HCT116 (cell line): ENCODE measurements around the gene TREM2. TPM values are rescaled to one million over a fixed set of nuclear protein-coding genes. Genes with fewer than 3 reads are reported as not detected.

Experiments used
- ATAC-seq: fragments of 200-7000 bp; cut with Tn5 transposase; 2 replicates; pipeline ENCODE4 v1.9.1; 2020; ENCODE audit warnings: mild to moderate bottlenecking, moderate library complexity
- BruUV-seq: library from RNA; stranded (reverse); fragments of 400-500 nt; replicated peaks from 2 replicates; lab custom pipeline; 2021; lab: Mats Ljungman, UMichigan
- CTCF ChIA-PET: fragments of 300-600 bp; sonication (Branson Sonifier 250); formaldehyde crosslinking; loops from one replicate; lab custom pipeline; 2021; ENCODE audit warnings: antibody characterized with exemption; lab: Charles Lee
- POLR2A ChIA-PET: fragments of 300-600, 350-600 bp; sonication (Branson Sonifier 250); formaldehyde crosslinking; loops from one replicate; lab custom pipeline; 2021; ENCODE audit warnings: antibody characterized with exemption; lab: Charles Lee
- RAD21 ChIA-PET, 2 experiments: fragments of 300-600 bp; sonication (Branson Sonifier 250); formaldehyde crosslinking; loops; one replicate each; lab custom pipeline; 2023; ENCODE audit warnings: low total read pairs in 2 of 2; ENCODE audit not compliant: uncharacterized antibody in 2 of 2, unreplicated experiment in 2 of 2, low non-redundant PET in 1 of 2; lab: Charles Lee
- DNase-seq: peaks from one replicate; pipeline ENCODE4 v3.0.0-alpha.2; 2010; ENCODE audit warnings: low read depth, low spot score
- H2AFZ ChIP-seq: fragments of 200-600 bp; shearing (Covaris generic), sonication (generic); 2 replicates; pipeline ENCODE4 v1.6.1; 2017; ENCODE audit warnings: low read depth, mixed run types, mixed read lengths, antibody characterized with exemption, low read length; ENCODE audit not compliant: poor library complexity, severe bottlenecking
- H3K27ac ChIP-seq: 2 replicates; pipeline ENCODE4 v1.5.1; 2012; ENCODE audit warnings: low read depth, low read length
- H3K27me3 ChIP-seq: fragments of 200-600 bp; sonication (generic); 2 replicates; pipeline ENCODE4 v1.6.1; 2016; ENCODE audit warnings: mixed run types, low read length, mixed read lengths; ENCODE audit not compliant: insufficient read depth
- H3K36me3 ChIP-seq, 2 experiments: fragments of 200-500 bp in 1 of 2; fragments of 200-600 bp in 1 of 2; sonication (Bioruptor generic) in 1 of 2; sonication (generic) in 1 of 2; 2 replicates each; pipeline versions ENCODE4 v1.5.1 to v1.6.1; 2014 to 2016; ENCODE audit warnings: low read length in 2 of 2, inconsistent platforms in 1 of 2, mixed read lengths in 1 of 2, mixed run types in 1 of 2; ENCODE audit not compliant: insufficient read depth in 2 of 2, control insufficient read depth in 1 of 2
- H3K4me1 ChIP-seq, 2 experiments: fragments of 200-600 bp in 1 of 2; sonication (generic) in 1 of 2; 2 replicates each; pipeline versions ENCODE4 v1.5.1 to v1.6.1; 2012 to 2017; ENCODE audit warnings: low read length in 2 of 2, inconsistent platforms in 1 of 2, mild to moderate bottlenecking in 1 of 2, mixed read lengths in 1 of 2, mixed run types in 1 of 2, moderate library complexity in 1 of 2; ENCODE audit not compliant: insufficient read depth in 2 of 2, control insufficient read depth in 1 of 2
- H3K4me2 ChIP-seq: fragments of 200-600 bp; sonication (generic); 2 replicates; pipeline ENCODE4 v1.6.1; 2017; ENCODE audit warnings: mixed run types, low read length, mixed read lengths
- H3K4me3 ChIP-seq, 2 experiments: fragments of 200-600 bp in 1 of 2; sonication (generic) in 1 of 2; replicated peaks in 1 of 2; 2 replicates each; pipeline ENCODE4 v1.5.1; 2011 to 2016; ENCODE audit warnings: low read length in 2 of 2, control low read depth in 1 of 2, low read depth in 1 of 2, mild to moderate bottlenecking in 1 of 2, mixed read lengths in 1 of 2, mixed run types in 1 of 2
- H3K79me2 ChIP-seq: fragments of 200-600 bp; sonication (generic); 2 replicates; pipeline ENCODE4 v1.6.1; 2017; ENCODE audit warnings: mild to moderate bottlenecking, mixed run types, low read length, moderate library complexity, mixed read lengths; ENCODE audit not compliant: insufficient read depth
- H3K9ac ChIP-seq: fragments of 200-600 bp; sonication (generic); 2 replicates; pipeline ENCODE4 v1.6.1; 2016; ENCODE audit warnings: low read length, mixed read lengths
- H3K9me2 ChIP-seq: fragments of 200-600 bp; sonication (generic), shearing (Covaris generic); 2 replicates; pipeline ENCODE4 v1.6.1; 2017; ENCODE audit warnings: mixed run types, mild to moderate bottlenecking, moderate library complexity; ENCODE audit not compliant: insufficient read depth
- H3K9me3 ChIP-seq, 2 experiments: fragments of 200-500 bp in 1 of 2; fragments of 200-600 bp in 1 of 2; sonication (Bioruptor generic) in 1 of 2; sonication (generic) in 1 of 2; 2 replicates each; pipeline ENCODE4 v1.6.1; 2014 to 2017; ENCODE audit warnings: low read length in 2 of 2, mixed read lengths in 2 of 2, inconsistent platforms in 1 of 2, low read depth in 1 of 2, mild to moderate bottlenecking in 1 of 2, mixed run types in 1 of 2, moderate library complexity in 1 of 2; ENCODE audit not compliant: control insufficient read depth in 1 of 2, insufficient read depth in 1 of 2
- H4K20me1 ChIP-seq: fragments of 200-600 bp; sonication (generic), shearing (Covaris generic); 2 replicates; pipeline ENCODE4 v1.6.1; 2017; ENCODE audit warnings: mixed run types, mild to moderate bottlenecking, moderate library complexity; ENCODE audit not compliant: insufficient read depth
- CBX3 ChIP-seq: IDR thresholded peaks from 2 replicates; pipeline ENCODE4 v1.6.1; 2012; ENCODE audit warnings: low read depth
- CEBPB ChIP-seq: IDR thresholded peaks from 2 replicates; pipeline ENCODE4 v1.6.1; 2012; ENCODE audit warnings: low read depth
- EGR1 ChIP-seq: IDR thresholded peaks from 2 replicates; pipeline ENCODE4 v1.6.1; 2012; ENCODE audit warnings: low read depth
- EZH2 ChIP-seq: fragments of 200-600 bp; sonication (generic); IDR thresholded peaks from 2 replicates; pipeline ENCODE4 v1.6.1; 2017; ENCODE audit warnings: antibody characterized with exemption, mixed run types
- JUND ChIP-seq: IDR thresholded peaks from 2 replicates; pipeline ENCODE4 v1.6.1; 2012
- POLR2A ChIP-seq: IDR thresholded peaks from 2 replicates; pipeline ENCODE4 v1.7.0; 2011; ENCODE audit warnings: borderline replicate concordance; ENCODE audit not compliant: insufficient read depth, insufficient read length; ENCODE audit errors: extremely low read depth
- POLR2AphosphoS5 ChIP-seq: IDR thresholded peaks from 2 replicates; pipeline ENCODE4 v1.6.1; 2011; ENCODE audit warnings: mild to moderate bottlenecking, low read depth, low read length, moderate library complexity
- RAD21 ChIP-seq: IDR thresholded peaks from 2 replicates; pipeline ENCODE4 v1.6.1; 2012; ENCODE audit warnings: low read depth, mild to moderate bottlenecking
- SIN3A ChIP-seq: IDR thresholded peaks from 2 replicates; pipeline ENCODE4 v1.6.1; 2012; ENCODE audit warnings: low read depth
- SP1 ChIP-seq: IDR thresholded peaks from 2 replicates; pipeline ENCODE4 v1.6.1; 2012; ENCODE audit warnings: low read depth
- SRF ChIP-seq: IDR thresholded peaks from 2 replicates; pipeline ENCODE4 v1.6.1; 2012; ENCODE audit warnings: low read depth
- TCF7L2 ChIP-seq: IDR thresholded peaks from 2 replicates; pipeline ENCODE4 v1.7.0; 2011; ENCODE audit warnings: borderline replicate concordance, inconsistent platforms; ENCODE audit not compliant: insufficient read depth, insufficient read length; ENCODE audit errors: extremely low read depth
- YY1 ChIP-seq: IDR thresholded peaks from 2 replicates; pipeline ENCODE4 v1.6.1; 2011; ENCODE audit warnings: low read length, low read depth, moderate library complexity, mild to moderate bottlenecking; ENCODE audit not compliant: insufficient replicate concordance; ENCODE audit errors: extremely low read depth
- ZFX ChIP-seq: fragments of 450-650 bp; IDR thresholded peaks from 2 replicates; pipeline ENCODE4 v1.6.1; 2017
- ZNF274 ChIP-seq: fragments of 200-500 bp; sonication (Bioruptor generic); IDR thresholded peaks from 2 replicates; pipeline ENCODE4 v1.6.1; 2014; ENCODE audit warnings: mild to moderate bottlenecking, low read depth, low read length, inconsistent platforms
- intact Hi-C: fragments of 100-400 bp; cut with micrococcal nuclease; formaldehyde crosslinking; loops from 2 replicates; pipeline ENCODE4 v1.10.0; 2022
- total RNA-seq: library from RNA; stranded (reverse); gene quantifications from one replicate; pipeline ENCODE4 v1.2.1, GENCODE V29; 2021; ENCODE audit not compliant: unreplicated experiment
- TF ChIP-seq, protein P1 (sequence below), 3 experiments: fragments of 200-600 bp in 1 of 3; sonication (generic) in 1 of 3; IDR thresholded peaks in 2 of 3; conservative IDR thresholded peaks in 1 of 3; 2 replicates each; pipeline ENCODE4 v1.5.1; 2012 to 2017; ENCODE audit warnings: low read depth in 2 of 3, low read length in 2 of 3, antibody characterized with exemption in 1 of 3, borderline replicate concordance in 1 of 3, control low read depth in 1 of 3, mild to moderate bottlenecking in 1 of 3, mixed read lengths in 1 of 3, mixed run types in 1 of 3, moderate library complexity in 1 of 3; ENCODE audit not compliant: insufficient read depth in 1 of 3
- TF ChIP-seq, protein P2 (sequence below): IDR thresholded peaks from 2 replicates; pipeline ENCODE4 v1.6.1; 2012
- TF ChIP-seq, protein P3 (sequence below): IDR thresholded peaks from 2 replicates; pipeline ENCODE4 v1.6.1; 2012; ENCODE audit warnings: low read depth

TREM2 gene
- total RNA-seq, 1 experiment from 2014 or later, result not detected

DNA sequence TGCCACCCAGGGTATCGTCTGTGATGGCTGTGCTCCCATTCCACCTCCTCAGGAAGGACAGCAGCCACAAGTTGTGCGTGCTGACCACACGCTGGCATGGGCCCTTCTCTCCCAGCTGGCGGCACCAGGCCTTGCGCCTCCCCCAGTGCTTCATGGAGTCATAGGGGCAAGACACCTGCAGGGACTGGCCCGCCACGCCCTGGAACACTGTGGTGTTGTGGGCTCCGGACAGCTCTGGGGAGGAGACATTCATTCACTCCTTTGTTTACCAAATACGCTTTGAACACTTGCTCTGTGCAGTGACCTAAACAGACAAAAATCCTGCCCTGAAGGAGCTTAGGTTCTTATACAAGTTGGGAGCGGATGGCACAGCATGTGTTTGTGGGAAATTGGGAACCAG, 1.5 kb downstream of the TREM2 start:
- Histone ChIP-seq H3K9me2 (no peaks in the 10 kb centered on the region), H3K36me3 (no peaks in the 10 kb centered on the region), H3K9ac (no peak overlapping the region), H3K9me3 (no peaks in the 10 kb centered on the region), H2AFZ (no peak overlapping the region), H3K79me2 (no peaks in the 10 kb centered on the region), H3K27ac (no peak overlapping the region), H4K20me1 (no peaks in the 10 kb centered on the region), H3K4me2 (no peak overlapping the region), H3K4me3 (no peak overlapping the region), H3K4me1 (no peaks in the 10 kb centered on the region), H3K27me3 (peaks cover 38% of the 10 kb centered on the region)
- CTCF ChIA-PET, result no interaction called here
- RAD21 ChIA-PET, result no interaction called here
- ATAC-seq, result no peak
- POLR2A ChIA-PET, result no interaction called here
- TF ChIP-seq, protein P1, sequence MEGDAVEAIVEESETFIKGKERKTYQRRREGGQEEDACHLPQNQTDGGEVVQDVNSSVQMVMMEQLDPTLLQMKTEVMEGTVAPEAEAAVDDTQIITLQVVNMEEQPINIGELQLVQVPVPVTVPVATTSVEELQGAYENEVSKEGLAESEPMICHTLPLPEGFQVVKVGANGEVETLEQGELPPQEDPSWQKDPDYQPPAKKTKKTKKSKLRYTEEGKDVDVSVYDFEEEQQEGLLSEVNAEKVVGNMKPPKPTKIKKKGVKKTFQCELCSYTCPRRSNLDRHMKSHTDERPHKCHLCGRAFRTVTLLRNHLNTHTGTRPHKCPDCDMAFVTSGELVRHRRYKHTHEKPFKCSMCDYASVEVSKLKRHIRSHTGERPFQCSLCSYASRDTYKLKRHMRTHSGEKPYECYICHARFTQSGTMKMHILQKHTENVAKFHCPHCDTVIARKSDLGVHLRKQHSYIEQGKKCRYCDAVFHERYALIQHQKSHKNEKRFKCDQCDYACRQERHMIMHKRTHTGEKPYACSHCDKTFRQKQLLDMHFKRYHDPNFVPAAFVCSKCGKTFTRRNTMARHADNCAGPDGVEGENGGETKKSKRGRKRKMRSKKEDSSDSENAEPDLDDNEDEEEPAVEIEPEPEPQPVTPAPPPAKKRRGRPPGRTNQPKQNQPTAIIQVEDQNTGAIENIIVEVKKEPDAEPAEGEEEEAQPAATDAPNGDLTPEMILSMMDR (IDR thresholded peaks at IDR 0.05 in 2 of 3, conservative IDR thresholded peaks at IDR 0.05 in 1 of 3; ENCODE audit: borderline replicate concordance in 1 of 3, insufficient read depth in 1 of 3, low read depth in 2 of 3, low read length in 2 of 3), result no peak
- TF ChIP-seq SRF, result no peak
- no peak for TF ChIP-seq RAD21
- TF ChIP-seq, protein P2, sequence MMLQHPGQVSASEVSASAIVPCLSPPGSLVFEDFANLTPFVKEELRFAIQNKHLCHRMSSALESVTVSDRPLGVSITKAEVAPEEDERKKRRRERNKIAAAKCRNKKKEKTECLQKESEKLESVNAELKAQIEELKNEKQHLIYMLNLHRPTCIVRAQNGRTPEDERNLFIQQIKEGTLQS, result no peak
- no peak for TF ChIP-seq EZH2
- no peak for TF ChIP-seq SIN3A
- TF ChIP-seq SP1, result no peak
- no peak for TF ChIP-seq POLR2A
- no peak for TF ChIP-seq ZFX
- TF ChIP-seq TCF7L2, result no peak
- TF ChIP-seq POLR2AphosphoS5, result no peak
- no peak for TF ChIP-seq YY1
- TF ChIP-seq, protein P3, sequence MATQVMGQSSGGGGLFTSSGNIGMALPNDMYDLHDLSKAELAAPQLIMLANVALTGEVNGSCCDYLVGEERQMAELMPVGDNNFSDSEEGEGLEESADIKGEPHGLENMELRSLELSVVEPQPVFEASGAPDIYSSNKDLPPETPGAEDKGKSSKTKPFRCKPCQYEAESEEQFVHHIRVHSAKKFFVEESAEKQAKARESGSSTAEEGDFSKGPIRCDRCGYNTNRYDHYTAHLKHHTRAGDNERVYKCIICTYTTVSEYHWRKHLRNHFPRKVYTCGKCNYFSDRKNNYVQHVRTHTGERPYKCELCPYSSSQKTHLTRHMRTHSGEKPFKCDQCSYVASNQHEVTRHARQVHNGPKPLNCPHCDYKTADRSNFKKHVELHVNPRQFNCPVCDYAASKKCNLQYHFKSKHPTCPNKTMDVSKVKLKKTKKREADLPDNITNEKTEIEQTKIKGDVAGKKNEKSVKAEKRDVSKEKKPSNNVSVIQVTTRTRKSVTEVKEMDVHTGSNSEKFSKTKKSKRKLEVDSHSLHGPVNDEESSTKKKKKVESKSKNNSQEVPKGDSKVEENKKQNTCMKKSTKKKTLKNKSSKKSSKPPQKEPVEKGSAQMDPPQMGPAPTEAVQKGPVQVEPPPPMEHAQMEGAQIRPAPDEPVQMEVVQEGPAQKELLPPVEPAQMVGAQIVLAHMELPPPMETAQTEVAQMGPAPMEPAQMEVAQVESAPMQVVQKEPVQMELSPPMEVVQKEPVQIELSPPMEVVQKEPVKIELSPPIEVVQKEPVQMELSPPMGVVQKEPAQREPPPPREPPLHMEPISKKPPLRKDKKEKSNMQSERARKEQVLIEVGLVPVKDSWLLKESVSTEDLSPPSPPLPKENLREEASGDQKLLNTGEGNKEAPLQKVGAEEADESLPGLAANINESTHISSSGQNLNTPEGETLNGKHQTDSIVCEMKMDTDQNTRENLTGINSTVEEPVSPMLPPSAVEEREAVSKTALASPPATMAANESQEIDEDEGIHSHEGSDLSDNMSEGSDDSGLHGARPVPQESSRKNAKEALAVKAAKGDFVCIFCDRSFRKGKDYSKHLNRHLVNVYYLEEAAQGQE, result no peak
- TF ChIP-seq CEBPB, result no peak
- TF ChIP-seq EGR1, result no peak
- no peak for TF ChIP-seq CBX3
- no peak for TF ChIP-seq JUND
- no peak for TF ChIP-seq ZNF274
- intact Hi-C loops, result no loop called here
- no TSS peak for BruUV-seq
- DNase-seq, result no peak
